GM21526 (cell line): Measurements from ENCODE around the gene NOL6.
"Not testable (repeated sequence)": the region's sequence is repeated elsewhere in the genome, so short reads cannot be mapped to it uniquely, and the experiment has no call there.

Experiments
- ATAC-seq: cut with Tn5 transposase; IDR thresholded peaks from one replicate; pipeline ENCODE4 v1.9.1; 2021; ENCODE audit warnings: moderate library complexity; ENCODE audit not compliant: unreplicated experiment, low FRiP score

The NOL6 gene

DNA sequence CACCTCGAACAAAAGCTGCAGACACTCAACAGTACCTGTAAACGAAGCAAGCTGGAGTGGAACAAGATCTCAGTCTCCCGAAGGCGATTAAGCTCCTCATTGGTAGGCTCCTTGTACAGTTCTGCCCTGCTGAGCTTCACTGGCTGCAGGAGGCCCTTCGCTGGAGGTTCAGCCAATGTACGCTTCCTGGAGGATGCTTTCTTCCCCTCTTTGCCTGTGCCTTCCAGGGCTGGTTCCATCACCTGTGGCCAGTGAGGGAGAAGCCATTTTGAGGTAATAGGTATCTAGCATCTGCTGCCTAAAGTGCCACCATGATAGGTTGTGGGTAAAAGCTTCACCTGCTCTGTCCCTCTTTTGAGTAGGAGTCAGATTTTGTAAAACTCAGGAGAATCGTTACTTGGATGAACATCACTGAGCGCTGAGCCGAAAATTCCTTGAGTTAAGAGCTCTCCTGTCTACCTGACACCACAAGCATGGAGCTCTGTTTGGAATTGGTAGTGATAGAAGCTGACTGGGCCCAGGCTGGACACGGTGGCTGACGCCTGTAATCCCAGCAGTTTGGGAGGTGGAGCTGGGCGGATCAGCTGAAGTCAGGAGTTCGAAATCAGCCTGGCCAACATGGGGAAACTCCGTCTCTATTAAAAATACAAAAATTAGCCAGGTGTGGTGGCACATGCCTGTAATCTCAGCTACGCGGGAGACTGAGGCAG is 1.4 kb downstream of the NOL6 start:
- no peak for ATAC-seq

DNA sequence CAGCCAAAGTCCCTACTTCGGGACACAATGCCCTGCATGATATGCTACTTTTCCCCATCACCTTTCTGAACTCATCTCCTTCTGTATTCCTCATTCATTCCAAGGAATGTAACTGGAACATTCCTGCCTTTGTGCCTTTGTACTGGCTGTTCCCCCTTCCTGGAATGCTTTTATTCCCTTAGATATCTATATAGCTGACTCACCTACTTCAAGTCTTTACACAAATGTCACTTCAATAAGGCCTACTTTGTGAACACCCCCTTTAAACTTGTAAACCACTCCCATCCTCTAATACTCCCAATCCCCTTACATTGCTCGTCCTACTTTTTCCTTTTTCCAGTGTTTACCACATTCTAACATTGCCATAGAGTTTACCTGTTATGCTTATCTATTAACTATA is 2.4 kb downstream of the NOL6 start:
- no peak for ATAC-seq

DNA sequence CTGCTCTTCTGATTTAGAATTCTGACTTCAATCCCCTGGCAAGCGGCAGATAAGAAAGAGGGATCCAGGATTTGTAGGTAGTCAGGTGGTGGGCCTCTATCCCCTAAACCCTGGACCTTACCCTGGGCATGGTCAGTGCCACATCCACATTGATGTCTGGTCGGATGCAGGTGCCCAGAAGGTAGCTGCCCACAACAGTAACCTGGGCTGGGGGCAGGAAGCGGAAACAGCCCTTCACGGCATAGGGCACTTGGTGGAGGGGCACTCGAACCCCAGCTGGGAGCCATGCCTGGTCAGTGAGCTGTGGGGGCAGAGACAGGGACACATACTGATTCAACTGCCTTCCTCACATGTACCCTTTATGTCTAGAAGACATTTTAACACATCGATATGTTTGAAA is 3.8 kb downstream of the NOL6 start:
- no peak for ATAC-seq

DNA sequence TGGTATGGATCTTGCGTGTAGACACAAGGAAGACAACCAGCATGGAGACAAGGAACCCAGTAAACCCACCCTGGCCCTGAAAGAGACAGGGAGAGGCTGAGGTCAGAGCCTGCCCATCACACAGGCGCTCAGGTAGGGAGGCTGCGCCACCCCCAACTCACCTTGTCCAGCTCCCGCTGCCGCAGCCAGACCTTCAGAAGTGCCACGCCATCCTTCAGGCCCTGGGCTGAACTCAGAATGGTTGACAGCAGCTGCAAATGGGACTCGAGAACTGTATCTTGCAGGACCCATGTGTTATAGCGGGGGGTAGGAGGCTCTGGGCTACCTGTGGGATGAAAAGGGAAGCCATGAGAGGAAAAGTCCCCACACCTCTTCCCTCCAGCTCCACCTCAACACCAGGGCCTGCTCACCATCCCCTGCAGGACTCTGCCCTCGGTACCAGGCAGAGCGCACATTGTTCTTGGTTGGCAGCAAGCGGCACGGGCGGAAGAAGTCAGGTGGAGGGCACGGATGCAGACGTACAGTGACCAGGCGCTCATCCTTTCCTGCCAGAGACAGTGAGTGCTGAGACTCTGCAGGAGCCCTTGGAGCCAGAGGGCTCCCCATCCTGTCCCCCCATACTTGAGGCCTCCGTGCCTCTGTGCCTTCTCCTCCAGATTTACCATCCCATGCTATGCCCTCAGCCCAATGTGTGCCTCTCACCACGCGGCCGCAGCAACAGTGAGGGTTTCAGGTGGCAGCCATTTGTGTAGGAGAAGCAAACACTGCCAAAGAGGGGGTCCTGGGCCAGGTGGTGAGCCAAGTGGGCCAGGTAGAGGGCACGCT is 4.7 kb downstream of the NOL6 start:
- no peak for ATAC-seq

DNA sequence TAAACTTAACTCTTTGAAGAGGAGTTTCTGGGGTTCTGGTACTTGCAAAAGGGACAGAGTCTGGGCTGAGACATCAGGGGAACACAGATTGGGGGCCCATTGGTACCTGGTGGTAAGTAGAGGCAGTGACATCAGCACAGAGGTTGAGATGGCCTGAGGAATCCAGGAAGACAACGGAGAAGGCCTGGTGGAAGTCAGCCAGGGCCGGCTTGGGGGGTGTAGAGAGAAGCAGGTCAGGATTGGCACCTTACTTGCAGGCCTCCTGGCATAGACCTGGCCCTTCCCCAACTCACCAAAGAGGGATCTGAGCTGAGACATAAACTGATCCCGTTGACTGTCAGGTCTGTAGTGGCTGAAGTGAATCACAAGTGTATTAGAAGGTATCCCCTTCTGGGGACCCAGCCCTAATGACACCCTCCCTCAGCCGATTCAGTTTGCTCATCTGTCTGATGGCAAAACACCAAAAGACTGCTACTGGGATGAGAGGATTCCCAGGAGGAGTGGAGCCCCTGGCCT is 5.5 kb downstream of the NOL6 start:
- no peak for ATAC-seq

DNA sequence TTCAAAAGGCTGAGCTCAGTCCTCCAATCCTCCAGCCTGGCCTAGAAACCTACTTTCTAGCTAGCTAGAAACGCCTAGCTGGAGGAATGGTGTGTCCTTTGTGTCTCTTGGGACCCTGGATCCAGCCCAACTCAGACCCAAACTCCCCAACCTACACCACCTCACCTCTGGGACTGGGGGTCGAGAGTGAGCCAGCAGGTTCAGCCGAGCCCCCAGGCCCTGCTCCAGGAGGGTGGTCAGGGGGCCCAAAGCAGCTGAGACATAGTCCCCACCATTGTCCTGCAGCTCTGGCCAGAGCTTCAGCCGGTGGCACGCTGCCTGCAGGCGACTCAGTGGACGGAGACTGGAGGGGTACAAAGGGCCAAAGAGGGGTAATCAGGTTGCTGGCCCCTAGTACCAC is 6.2 kb downstream of the NOL6 start:
- no peak for ATAC-seq

DNA sequence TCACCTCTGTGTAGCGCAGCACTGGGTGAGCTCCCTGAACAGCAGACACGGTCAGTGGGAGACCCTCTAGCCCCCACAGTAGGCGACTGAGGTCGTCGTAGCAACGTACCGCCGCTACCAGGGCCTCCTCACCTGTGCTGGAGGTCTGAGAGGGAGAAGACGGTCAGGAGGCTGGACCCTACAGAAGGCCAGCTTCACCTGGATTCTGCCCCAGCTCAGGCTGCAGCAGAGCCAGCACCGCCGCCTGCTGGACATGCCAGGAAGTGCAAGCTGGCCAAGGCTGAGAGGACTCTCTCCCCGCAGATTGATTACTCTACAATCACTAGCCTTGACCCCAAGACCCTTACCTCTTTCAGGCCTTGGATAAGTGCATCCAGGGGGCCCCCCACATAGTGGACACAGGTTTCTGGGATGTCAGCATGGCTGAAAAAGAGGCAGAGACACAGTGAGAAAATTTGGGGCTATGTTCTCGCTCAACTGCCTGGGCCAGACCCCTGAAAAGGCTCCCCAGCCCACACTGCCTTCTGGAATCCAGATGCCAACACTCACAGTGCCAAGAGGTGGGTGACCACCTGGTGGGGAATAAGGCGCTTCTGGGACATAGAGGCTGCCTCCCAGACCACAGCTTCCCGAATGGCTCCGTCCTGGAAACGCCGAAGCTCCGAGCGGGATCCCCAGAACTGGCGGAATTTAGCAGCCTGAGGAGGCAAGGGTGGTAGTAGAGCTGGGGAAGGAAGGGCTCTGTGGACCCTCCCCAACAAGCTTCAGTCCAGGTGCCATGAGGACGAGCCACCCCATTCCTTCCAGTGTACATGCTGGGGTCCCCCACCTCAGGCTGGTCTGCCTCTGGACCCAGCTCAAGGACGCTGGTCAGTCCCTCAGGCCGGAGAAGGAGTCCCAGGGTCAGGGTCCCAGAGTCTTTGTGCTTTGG is 6.9 kb downstream of the NOL6 start:
- no peak for ATAC-seq

DNA sequence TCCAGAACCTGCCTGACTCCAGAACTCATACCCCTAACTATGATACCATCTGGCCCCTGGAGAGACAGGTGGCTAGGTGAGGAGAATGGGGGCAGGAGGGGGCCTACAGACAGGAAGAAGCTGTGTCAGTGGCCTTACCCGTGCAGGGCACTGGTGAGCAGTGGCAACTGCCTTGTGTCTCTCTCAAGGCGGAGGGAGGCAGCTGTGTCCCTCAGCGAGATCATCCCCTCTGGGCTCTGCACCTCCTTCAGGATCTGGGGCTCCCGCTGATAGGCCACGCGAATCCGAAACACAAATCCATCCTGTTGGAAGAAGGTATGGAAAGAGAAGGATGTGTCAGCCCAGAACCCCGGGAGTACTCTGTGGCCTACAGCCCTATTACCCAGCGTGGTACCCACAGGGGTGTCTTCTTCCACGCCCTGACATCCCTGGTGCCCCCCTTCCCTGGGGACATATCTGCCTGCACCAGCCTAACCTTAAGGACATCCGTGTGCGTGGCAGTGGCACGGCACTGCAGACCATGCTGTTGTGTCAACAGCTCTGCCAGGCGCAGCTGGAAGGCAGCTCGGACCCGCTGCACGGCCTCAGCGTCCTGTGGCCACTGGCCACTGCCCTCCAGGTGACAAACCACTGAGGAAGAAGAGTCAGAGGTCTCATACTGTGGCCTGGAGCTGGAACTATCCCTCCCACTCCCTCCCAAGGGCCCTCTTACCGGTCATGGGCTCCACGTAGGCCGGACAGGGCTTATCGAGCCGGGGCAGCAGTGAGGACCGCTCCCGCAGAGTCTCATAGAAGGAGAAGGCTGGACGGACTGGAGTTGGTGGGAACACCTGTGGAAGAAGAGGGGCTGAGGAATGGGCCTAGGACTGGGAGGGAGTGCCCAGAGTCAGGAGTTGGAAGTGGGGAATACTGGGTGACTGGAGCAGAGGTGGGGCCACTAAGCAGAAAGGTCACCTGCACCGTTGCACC is 7.8 kb downstream of the NOL6 start:
- ATAC-seq = no peak

DNA sequence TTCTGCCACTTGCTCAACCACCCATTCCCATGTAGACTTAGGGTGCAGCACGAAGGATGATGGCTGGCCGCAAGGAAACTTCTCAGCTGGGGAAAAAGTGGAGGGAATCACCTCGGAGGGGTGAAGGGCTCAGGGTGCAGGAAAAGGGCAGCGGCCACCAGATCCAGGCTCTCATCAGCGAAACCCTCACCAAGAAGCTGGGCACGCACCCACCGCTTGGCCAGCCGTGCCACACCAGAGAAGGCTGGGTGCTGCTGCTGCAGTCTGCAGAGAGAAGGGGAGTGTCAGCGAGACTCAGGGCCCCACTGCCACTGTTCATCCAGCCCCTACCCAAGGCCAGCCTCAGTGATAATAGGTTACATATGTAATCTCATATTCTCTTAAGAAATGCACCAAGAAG is 8.6 kb downstream of the NOL6 start:
- no peak for ATAC-seq

DNA sequence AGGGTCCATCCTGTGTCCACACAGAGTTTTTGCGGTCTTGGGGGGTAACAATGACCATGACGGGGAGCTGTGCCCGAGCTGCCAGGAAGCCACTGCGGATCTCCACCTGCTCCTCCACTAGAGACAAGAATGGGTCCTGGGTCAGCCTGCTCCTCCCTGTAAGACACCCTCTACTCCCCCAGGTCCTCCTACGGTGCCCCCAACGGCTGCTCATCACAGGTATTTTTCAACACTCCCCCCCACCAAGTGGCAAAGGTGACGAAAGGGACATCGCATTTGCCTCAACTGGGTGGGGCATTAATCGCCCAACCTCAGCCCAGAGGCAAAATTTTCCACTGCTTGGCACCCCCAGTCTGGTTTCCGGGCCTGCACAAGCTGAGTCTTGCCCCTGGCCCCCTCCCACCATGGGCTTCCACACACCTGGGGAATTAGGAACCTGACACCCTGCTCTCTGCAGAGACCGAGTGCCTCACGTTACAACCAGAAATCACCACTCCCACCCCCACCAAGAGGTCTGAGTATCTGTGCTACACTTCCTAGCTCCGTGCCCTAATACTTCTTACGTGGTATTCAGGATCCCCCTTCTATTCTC is 9.6 kb downstream of the NOL6 start:
- ATAC-seq = no peak

DNA sequence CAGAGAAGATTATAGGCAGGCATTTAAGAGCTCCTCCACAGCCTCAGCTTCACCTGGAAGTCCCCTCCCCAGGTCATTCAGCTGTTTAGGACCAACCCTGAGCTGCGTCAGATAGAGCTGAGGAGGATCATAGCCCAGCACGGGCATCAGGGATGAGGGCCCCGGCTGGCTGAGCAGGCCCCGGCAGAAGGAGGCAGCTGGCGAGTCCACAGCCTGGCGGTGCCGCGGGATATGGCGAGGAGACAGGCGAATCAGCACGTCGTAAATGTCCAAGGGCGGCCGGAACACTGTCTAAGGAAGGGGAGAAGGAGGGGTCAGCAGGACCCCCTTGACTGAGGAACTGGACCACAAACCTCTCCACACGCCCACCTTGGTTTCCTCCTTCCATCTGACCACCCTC is 10.6 kb downstream of the NOL6 start:
- ATAC-seq = no peak

DNA sequence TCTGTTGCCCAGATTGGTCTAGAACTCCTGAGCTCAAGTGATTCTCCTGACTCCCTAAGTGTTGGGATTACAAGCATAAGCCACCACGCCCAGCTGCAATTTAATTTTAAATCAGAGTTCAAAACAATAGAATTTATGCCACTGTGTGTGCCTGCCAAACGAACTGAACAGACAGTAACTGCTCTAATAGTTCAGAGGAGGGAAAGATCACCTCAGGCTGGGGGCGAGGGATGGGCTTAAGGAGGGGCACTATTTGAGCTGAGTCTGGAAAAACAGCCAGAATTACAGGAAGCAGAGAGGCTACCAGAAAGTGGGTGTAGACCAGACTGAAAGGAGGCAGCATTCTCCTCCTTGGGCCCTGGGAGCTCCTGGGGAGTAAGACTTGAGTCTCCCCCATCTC is 12.2 kb downstream of the NOL6 start:
- ATAC-seq = no peak

DNA sequence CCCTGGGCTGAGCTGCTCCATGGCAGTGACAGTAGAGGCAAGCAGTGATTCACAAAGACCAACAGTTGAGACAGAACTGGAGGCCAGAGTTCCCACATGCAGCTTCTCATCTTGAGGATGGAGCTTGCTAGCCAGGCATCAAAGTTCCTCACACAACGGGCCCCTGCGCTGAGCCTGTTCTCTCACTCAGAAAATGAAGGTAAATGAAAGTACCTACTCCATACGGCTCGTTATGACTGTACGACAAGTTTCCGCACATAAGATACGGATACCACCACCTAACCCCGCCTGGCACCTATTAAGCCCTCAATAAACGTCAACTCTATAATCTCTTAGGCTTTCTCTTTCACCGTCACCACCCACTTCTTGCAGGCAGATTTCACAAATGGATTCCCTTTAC is 12.9 kb downstream of the NOL6 start:
- ATAC-seq = no peak

DNA sequence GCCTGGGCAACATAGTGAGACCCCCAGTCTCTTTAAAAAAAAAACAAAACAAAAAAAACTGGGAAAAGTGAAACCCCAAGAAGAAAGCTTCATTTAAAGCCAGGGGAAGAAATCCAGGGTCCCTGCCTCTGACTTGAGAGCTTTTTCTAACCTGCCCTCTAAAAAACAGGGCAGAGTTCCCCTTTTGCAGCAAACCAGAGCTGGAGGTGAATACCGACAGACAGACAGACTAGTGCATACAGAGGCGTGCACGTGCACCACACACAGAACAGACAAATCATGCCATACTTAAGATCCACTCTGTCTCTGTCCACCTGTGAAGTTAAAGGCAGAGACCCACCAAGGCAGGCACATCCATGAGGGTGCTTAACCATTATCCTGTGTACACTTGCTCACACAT is 14.6 kb downstream of the NOL6 start:
- no peak for ATAC-seq

DNA sequence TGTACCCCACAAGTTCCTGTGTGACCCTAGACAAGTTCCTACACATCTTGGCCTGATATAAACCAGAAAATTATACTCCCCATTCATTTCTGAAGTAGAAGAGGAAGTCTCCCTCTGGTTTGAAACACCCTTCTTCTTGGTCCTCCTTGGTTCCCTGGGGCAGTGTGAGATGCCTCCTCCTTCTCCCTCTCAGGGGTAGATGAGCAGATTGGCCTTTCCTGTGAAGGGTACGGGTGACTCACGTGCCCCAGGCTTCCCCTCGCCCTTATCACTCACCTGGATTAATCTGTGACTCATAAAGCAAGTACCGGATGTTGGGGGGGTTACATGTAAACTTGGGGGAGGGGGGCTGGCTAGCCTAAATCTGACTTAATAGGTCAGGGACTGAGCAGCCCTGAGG is 15.3 kb downstream of the NOL6 start:
- no peak for ATAC-seq

DNA sequence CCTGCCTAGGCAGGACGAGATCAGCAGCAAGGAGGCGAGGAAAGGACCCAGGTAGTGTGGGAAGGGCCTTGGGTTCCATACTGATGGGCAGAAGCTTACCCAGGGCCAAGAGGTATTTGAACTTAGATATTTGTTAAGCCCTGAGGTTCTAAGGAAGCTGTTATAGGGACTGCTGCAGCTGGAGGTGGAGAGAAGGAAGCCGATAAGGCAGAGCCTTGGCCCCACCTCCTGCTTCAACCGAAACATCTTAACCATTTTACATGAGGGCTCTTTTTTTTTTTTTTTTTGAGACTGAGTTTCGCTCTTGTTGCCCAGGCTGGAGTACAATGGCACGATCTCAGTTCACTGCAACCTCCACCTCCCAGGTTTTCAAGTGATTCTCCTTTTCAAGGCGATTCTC is 17.8 kb downstream of the NOL6 start:
- ATAC-seq = no peak

DNA sequence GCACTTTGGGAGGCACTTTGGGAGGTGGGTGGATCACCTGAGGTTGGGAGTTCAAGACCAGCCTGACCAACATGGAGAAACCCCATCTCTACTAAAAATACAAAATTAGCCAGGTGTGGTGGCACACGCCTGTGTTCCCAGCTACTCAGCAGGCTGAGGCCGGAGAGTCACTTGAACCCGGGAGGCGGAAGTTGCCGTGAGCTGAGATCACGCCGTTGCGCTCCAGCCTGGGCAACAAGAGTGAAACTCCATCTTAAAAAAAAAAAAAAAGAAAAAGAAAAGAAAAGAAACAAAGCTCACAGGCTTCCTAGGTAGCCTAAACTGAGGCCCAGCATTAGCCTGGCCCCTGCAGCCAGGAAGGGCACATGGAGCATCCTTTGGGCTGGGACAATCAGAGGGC is 18.3 kb downstream of the NOL6 start:
- ATAC-seq = not testable (repeated sequence)

DNA sequence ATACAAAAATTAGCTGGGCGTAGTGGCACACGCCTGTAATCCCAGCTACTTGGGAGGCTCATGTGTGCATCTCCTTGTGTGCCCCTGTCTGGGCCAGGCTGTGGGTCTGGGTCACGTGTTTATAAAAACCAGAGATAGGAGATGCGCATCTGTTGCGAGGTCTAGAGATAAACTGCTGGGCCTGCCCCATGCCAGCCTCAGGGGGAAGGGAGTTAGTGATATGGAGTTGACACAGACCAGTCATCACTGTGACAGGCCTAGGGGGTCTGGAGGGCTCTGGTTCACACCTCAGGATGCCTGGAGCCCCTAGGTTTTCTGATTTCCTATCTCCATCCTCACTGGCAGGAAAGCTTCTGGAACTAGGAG is 19.1 kb downstream of the NOL6 start:
- not testable (repeated sequence) for ATAC-seq

DNA sequence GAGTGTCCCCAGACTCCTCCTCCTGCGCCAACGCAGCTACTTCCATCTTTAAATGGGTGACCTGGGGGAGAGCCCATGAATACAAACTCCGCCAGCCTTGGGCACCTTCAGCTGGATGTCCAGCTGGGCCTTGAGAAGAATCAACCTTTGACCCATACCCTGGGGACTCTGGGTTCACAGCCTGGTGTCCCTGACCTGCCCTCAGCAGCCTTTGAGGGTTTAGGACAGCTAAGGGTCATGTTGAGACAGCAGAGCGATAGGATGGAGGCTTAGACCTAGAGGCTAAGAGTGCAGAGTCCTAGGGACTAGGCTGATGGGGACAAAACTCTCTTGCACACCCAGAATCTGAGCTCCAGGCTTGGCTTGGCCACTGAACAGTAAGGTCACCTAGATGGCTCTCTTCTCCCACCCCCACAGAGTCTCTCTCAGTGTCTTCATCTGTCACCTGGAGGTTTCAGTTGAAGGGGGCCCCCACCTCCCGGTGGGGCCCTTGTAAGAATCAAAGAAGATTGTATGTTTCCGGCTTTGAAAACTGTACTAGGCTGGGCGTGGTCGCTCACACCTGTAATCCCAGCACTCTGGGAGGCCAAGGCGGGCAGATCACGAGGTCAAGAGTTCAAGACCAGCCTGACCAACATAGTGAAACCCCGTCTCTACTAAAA is 19.6 kb downstream of the NOL6 start:
- peak; percentile 65 for ATAC-seq
